Measurements from ENCODE around the gene KRTAP25-1. TPM values are rescaled to one million over a fixed set of nuclear protein-coding genes. Genes with fewer than 3 reads are reported as not detected.

Gene KRTAP25-1
- total and polyA plus RNA-seq, 11 donors, result not detected

- DNase-seq (no peak), ATAC-seq (no peak)
- no peak overlapping the region for H3K27ac ChIP-seq
- H3K4me1 ChIP-seq, result no peaks in the 10 kb centered on the region
- TF ChIP-seq, protein P1, sequence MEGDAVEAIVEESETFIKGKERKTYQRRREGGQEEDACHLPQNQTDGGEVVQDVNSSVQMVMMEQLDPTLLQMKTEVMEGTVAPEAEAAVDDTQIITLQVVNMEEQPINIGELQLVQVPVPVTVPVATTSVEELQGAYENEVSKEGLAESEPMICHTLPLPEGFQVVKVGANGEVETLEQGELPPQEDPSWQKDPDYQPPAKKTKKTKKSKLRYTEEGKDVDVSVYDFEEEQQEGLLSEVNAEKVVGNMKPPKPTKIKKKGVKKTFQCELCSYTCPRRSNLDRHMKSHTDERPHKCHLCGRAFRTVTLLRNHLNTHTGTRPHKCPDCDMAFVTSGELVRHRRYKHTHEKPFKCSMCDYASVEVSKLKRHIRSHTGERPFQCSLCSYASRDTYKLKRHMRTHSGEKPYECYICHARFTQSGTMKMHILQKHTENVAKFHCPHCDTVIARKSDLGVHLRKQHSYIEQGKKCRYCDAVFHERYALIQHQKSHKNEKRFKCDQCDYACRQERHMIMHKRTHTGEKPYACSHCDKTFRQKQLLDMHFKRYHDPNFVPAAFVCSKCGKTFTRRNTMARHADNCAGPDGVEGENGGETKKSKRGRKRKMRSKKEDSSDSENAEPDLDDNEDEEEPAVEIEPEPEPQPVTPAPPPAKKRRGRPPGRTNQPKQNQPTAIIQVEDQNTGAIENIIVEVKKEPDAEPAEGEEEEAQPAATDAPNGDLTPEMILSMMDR (IDR thresholded peaks at IDR 0.05), result no peak
- TF ChIP-seq POLR2A (IDR thresholded peaks at IDR 0.05), result no peak
- no peak overlapping the region for H3K4me3 ChIP-seq
- H3K9me3 ChIP-seq, result no peaks in the 10 kb centered on the region
- H3K36me3 ChIP-seq, result no peaks in the 10 kb centered on the region
- intact Hi-C loops (cut with DNase I), result no loop called here
- H3K27me3 ChIP-seq, result no peaks in the 10 kb centered on the region
- WGBS, 4 donors, result 52 to 68% (median 58%) methylated on average over 2 of the region's 2 CpGs
These were observed 47.3 kb upstream of the KRTAP25-1 start for GRCh38 chr21:30336596-30336995.

DNA sequence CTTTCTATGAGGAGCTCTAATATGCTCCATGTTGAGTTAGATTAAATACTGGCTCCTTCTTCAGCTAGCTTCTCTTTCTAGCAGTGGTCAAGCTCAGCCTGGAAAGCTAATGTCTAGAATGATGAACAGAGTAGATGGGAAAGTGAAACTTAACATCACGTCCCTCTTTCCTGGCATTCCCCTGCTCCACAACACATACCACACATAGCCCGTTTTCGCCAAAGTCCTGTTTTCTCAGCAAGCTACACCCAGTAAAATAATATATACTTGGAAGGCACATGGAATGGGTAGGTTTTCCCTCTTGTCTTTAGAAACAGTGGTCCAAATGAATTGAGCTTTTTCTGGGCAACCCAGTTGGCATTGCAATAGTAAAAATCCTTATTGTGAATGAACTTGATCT is 44.4 kb upstream of the KRTAP25-1 start:
- 74 to 86% (median 80%) methylated on average over 3 of the region's 3 CpGs for WGBS, 4 donors

GRCh38 chr21:30332681-30333080 is 43.4 kb upstream of the KRTAP25-1 start:
- H3K9me3 ChIP-seq, result no peaks in the 10 kb centered on the region
- H3K27ac ChIP-seq, result no peak overlapping the region
- ATAC-seq (no peak), DNase-seq (no peak)
- no peaks in the 10 kb centered on the region for H3K4me1 ChIP-seq
- 86 to 93% (median 87%) methylated on average over 2 of the region's 2 CpGs for WGBS, 4 donors
- H3K27me3 ChIP-seq, result no peaks in the 10 kb centered on the region
- intact Hi-C loops (cut with DNase I), result no loop called here
- H3K36me3 ChIP-seq, result no peaks in the 10 kb centered on the region
- TF ChIP-seq, protein P1 (IDR thresholded peaks at IDR 0.05), result no peak
- TF ChIP-seq POLR2A (IDR thresholded peaks at IDR 0.05), result no peak
- no peak overlapping the region for H3K4me3 ChIP-seq

More for the DNA sequence above, 44.4 kb upstream of the KRTAP25-1 start:
- Histone ChIP-seq H3K4me3 (no peak overlapping the region), H3K36me3 (no peaks in the 10 kb centered on the region), H3K4me1 (no peaks in the 10 kb centered on the region), H3K27ac (no peak overlapping the region), H3K27me3 (no peaks in the 10 kb centered on the region), H3K9me3 (no peaks in the 10 kb centered on the region)
- intact Hi-C loops (cut with DNase I), result no loop called here
- ATAC-seq (no peak), DNase-seq (no peak)
- TF ChIP-seq, protein P1 (IDR thresholded peaks at IDR 0.05), result no peak
- TF ChIP-seq POLR2A (IDR thresholded peaks at IDR 0.05), result no peak

DNA sequence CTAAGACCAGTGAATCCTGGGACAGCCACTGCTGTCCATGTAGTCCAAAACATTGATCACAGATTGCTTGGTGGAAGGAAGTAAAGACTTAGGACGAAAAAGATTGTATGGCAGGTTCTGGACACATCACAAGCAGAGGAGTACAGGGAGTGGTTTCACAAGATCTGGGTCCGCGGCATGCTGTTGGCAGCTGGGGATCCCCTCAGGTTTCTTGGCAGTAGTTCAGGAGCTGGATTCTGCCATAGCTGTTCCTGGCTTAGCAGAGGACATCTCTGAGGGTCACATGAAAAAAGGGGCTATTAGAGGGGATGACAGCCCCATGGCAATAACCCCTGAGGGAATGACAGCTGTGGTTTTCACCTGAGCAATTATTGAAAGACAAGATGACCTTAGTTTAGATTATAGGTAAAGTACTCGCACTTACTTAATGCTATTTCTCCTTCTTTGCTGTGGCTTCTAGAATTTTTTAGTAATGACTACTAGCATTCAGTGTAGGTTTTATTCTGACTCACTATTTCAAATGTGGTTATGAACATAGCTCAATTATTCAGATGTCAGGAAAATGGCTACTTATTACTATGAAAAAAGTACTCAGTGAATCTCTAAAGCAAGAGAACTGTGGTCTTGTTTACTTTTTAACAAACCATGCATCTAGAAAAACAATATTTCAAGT is 40.0 kb upstream of the KRTAP25-1 start:
- no peak for ATAC-seq
- no peak overlapping the region for H3K27ac ChIP-seq
- intact Hi-C loops (cut with DNase I), result no loop called here

More for the DNA sequence above, 40.0 kb upstream of the KRTAP25-1 start:
- peaks cover 0 to 20% (median 4%) of the 10 kb centered on the region in 12 donors for H3K9me3 ChIP-seq
- no peaks in the 10 kb centered on the region for H3K36me3 ChIP-seq
- DNase-seq, result no peak
- TF ChIP-seq, protein P1 (IDR thresholded peaks at IDR 0.05), result no peak
- no peak for TF ChIP-seq POLR2A (IDR thresholded peaks at IDR 0.05)
- H3K4me1 ChIP-seq, result no peaks in the 10 kb centered on the region
- no peak overlapping the region for H3K4me3 ChIP-seq
- H3K27me3 ChIP-seq, result no peaks in the 10 kb centered on the region
- WGBS, 4 donors, result 68 to 88% (median 78%) methylated on average over 4 of the region's 4 CpGs

Data from heart left ventricle (tissue), 16 donors.